HG02840 (cell line): Measurements from ENCODE around the gene MCU.

ENCODE experiments used
- ATAC-seq: cut with Tn5 transposase; IDR thresholded peaks from one replicate; pipeline ENCODE4 v1.9.1; 2021; ENCODE audit warnings: mild to moderate bottlenecking, moderate library complexity, moderate number of reproducible peaks; ENCODE audit not compliant: unreplicated experiment, low FRiP score

Gene MCU

DNA sequence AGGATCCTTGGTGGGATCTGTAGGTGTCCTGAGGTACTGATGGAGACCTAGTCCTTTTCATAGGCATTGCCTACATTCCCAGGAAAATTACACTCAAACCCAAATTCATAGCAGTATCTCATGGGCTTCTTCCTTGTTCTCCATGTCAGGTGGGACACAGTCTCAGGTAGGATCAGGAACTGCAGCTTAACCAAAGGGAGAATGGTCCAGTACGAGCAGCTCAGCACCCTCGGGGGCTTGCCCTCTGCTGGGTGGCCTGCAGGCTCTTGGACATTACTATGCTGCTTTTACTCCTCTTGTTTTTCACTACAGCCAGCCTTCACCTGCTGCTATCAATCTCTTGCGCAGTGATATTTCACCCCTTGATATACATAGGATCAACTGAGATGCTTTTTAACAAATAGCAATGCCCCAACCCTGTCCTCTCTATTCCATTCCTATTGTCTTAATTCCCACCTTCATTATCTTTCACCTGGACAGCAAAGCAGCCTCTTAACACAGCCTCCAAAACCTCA is 234.1 kb downstream of the MCU start:
- ATAC-seq, result no peak

DNA sequence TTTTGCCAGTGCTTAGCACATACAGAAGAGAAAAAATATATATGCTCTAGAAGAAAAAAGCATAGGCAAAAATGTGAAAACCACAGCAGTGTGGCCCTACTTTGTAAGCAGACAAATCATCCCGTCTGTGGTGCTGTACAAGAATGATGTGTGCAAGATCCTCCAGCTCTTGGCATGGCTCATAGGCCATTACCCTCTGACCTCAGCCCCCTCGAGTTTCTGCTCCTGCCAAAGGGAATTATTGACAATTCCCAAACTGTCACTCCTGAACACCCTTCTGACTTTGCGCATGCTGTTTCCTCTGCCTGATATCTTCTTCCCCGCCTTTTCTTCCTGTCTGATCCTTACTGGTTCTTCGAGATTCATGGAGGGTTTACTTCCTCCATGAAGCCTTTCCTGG is 235.5 kb downstream of the MCU start:
- no peak for ATAC-seq

DNA sequence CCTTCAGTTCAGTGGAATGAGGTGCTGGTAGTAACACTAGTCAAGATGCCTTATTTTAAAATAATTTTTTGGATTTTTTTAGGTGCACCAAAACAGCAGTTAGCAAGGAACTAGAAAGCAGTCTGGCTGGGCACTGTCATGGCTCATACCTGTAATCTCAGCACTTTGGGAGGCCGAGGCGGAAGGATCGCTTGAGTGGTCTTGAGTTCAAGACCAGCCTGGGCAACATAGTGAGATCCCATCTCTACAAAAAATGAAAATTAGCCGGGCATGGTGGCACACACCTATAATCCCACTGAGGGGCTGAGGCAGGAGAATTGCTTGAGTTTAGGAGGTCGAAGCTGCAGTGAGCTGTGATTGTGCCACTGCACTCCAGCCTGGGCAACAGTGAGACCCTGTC is 236.9 kb downstream of the MCU start:
- no peak for ATAC-seq

DNA sequence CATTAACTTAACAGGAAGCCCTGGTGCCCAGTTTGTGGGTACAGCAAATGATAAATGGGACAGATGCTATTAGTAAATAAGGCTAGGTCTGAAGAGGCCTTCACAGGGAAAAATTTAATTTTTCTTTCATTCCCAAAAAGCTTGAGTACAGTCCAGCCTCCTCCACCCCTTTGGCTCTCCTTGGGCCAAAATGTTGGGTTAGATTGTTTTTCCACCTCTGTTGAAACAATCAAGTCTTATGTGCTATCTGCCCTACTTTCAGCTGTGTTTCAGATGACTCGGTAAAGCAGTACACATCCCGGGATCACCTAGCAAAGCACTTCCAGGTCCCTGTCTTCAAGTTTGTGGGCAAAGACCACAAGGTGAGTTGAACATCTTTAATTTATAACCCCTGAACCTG is 238.3 kb downstream of the MCU start:
- no peak for ATAC-seq

DNA sequence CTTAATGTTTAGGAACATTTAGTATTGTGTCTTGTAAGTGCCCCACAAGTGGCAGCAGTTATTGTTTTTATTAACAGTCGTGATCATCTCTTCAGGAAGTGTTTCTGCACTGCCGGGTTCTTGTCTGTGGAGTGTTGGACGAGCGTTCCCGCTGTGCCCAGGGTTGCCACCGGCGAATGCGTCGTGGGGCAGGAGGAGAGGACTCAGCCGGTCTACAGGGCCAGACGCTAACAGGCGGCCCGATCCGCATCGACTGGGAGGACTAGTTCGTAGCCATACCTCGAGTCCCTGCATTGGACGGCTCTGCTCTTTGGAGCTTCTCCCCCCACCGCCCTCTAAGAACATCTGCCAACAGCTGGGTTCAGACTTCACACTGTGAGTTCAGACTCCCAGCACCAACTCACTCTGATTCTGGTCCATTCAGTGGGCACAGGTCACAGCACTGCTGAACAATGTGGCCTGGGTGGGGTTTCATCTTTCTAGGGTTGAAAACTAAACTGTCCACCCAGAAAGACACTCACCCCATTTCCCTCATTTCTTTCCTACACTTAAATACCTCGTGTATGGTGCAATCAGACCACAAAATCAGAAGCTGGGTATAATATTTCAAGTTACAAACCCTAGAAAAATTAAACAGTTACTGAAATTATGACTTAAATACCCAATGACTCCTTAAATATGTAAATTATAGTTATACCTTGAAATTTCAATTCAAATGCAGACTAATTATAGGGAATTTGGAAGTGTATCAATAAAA is 240.5 kb downstream of the MCU start:
- no peak for ATAC-seq

DNA sequence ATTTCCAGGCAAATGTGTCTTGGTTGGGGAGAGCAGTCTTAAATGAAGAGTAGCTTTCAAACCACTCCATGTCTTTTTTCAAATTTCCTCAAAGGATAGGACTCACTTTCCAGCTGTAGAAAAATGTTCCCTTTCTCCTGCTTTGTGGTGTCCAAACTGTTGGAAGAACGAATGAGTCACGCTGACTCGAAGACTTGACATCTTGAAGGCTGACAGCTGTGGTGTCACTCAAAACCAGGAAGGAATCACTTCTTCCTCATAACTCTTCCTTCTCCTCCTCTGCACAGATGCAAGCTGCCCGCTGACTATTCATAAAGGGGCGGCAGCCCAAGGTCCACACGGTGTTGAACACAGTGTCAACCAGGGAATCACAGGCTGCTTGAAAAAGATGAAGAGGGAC is 243.4 kb downstream of the MCU start:
- no peak for ATAC-seq
